ENCODE results near the gene LRSAM1. TPM values are rescaled to one million over a fixed set of nuclear protein-coding genes. Genes with fewer than 3 reads are reported as not detected.
A peak's percentile ranks its signal among the peaks of the same experiment; 100 is the strongest.

Gene LRSAM1
- total and polyA plus RNA-seq, 3 donors from 2014 or later = 9.9 to 22.0 (median 20.5) TPM

- H3K27ac ChIP-seq = peak overlapping the region; percentile 76 to 77
- no peak overlapping the region for H3K4me3 ChIP-seq
- no peak for DNase-seq
- H3K4me1 ChIP-seq = peaks cover 45% of the 10 kb centered on the region
- H3K36me3 ChIP-seq (ENCODE audit: low read depth, missing control alignments) = no peaks in the 10 kb centered on the region
- WGBS, 2 donors = 82 to 85% methylated on average over 2 of the region's 2 CpGs
- TF ChIP-seq CTCF (IDR thresholded peaks at IDR 0.05) (no peak), POLR2A (IDR thresholded peaks at IDR 0.05) (no peak)
- no peaks in the 10 kb centered on the region for H3K27me3 ChIP-seq
- H3K9me3 ChIP-seq = no peaks in the 10 kb centered on the region
- intact Hi-C loops (cut with DNase I; ENCODE audit: low total_unique reads) = loop anchor here (5.0 kb wide), 1 partner anchor 55 kb away; no protein-coding TSS in a partner anchor
These were observed 71.4 kb downstream of the LRSAM1 start for GRCh38 chr9:127522727-127523126.

- Histone ChIP-seq H3K9me3 (no peaks in the 10 kb centered on the region), H3K4me3 (no peak overlapping the region), H3K4me1 (peaks cover 51% of the 10 kb centered on the region), H3K27me3 (no peaks in the 10 kb centered on the region), H3K27ac (no peak overlapping the region), H3K36me3 (ENCODE audit: low read depth, missing control alignments) (no peaks in the 10 kb centered on the region)
- no peak for DNase-seq
- TF ChIP-seq CTCF (IDR thresholded peaks at IDR 0.05) = peak in 2 of 3 experiments; percentile 13 to 45
- TF ChIP-seq POLR2A (IDR thresholded peaks at IDR 0.05) = no peak
- intact Hi-C loops (cut with DNase I; ENCODE audit: low total_unique reads) = loop anchor here (5.0 kb wide), 1 partner anchor 54 kb away; no protein-coding TSS in a partner anchor
- 96 to 100% methylated on average over 6 to 9 of the region's 9 CpGs for WGBS, 2 donors
These were observed 72.1 kb downstream of the LRSAM1 start for GRCh38 chr9:127523312-127523851.

- 28 to 59% methylated on average over 3 to 6 of the region's 6 CpGs for WGBS, 2 donors
- H3K4me3 ChIP-seq = no peak overlapping the region
- no peaks in the 10 kb centered on the region for H3K36me3 ChIP-seq (ENCODE audit: low read depth, missing control alignments)
- TF ChIP-seq POLR2A (IDR thresholded peaks at IDR 0.05) = no peak
- no peak for TF ChIP-seq CTCF (IDR thresholded peaks at IDR 0.05)
- DNase-seq = no peak
- intact Hi-C loops (cut with DNase I; ENCODE audit: low total_unique reads) = loop anchor here (5.0 kb wide), 1 partner anchor 53 kb away; no protein-coding TSS in a partner anchor
- peak overlapping the region in 1 of 2 donors; percentile 64 for H3K27ac ChIP-seq
- peaks cover 57% of the 10 kb centered on the region for H3K4me1 ChIP-seq
- no peaks in the 10 kb centered on the region for H3K27me3 ChIP-seq
- no peaks in the 10 kb centered on the region for H3K9me3 ChIP-seq
These were observed 73.1 kb downstream of the LRSAM1 start for GRCh38 chr9:127524373-127524772.

GRCh38 chr9:127525401-127526188 lies 74.3 kb downstream of the LRSAM1 start:
- intact Hi-C loops (cut with DNase I; ENCODE audit: low total_unique reads) = no loop called here
- WGBS, 2 donors = 88 to 92% methylated on average over 8 of the region's 8 CpGs
- Histone ChIP-seq H3K36me3 (ENCODE audit: low read depth, missing control alignments) (no peaks in the 10 kb centered on the region), H3K27ac (peak overlapping the region; percentile 63 to 64), H3K9me3 (no peaks in the 10 kb centered on the region), H3K4me3 (no peak overlapping the region), H3K27me3 (no peaks in the 10 kb centered on the region), H3K4me1 (peaks cover 49% of the 10 kb centered on the region)
- DNase-seq = no peak
- TF ChIP-seq POLR2A (IDR thresholded peaks at IDR 0.05) (no peak), CTCF (IDR thresholded peaks at IDR 0.05) (peak; percentile 30 to 36 (median 31))

All from testis (tissue), 3 donors.